Omental fat pad (tissue), 4 donors: ENCODE results near the gene ERP27. TPM values are rescaled to one million over a fixed set of nuclear protein-coding genes. Genes with fewer than 3 reads are reported as not detected.

ENCODE experiments used
- ATAC-seq: fragments of 150-250 bp; one replicate; pipeline ENCODE4 v1.9.1; 2016; ENCODE audit warnings: mild to moderate bottlenecking, moderate library complexity; ENCODE audit not compliant: low FRiP score
- DNase-seq: peaks from one replicate; pipeline ENCODE4 v3.0.0-alpha.2; 2019; ENCODE audit warnings: low spot score
- CTCF ChIP-seq, 3 donors: fragments of 450-650 bp; IDR thresholded peaks; one replicate each; pipeline ENCODE4 v1.5.1; 2016 to 2017; ENCODE audit warnings: antibody characterized with exemption in 3 of 3, mild to moderate bottlenecking in 3 of 3, moderate library complexity in 2 of 3
- total RNA-seq, 4 donors: library from RNA; depleted of rRNA; stranded (reverse); fragments of >200 nt; gene quantifications; one replicate each; pipeline ENCODE4 v1.1.0, GENCODE V29; 2016

The ERP27 gene
- total RNA-seq, 4 donors from 2014 or later = 0.56 to 0.60 TPM; not detected in 2

GRCh38 chr12:14900521-14901227 lies 37.7 kb downstream of the ERP27 start:
- TF ChIP-seq CTCF (IDR thresholded peaks at IDR 0.05) = no peak
- ATAC-seq = no peak
- DNase-seq = no peak

DNA sequence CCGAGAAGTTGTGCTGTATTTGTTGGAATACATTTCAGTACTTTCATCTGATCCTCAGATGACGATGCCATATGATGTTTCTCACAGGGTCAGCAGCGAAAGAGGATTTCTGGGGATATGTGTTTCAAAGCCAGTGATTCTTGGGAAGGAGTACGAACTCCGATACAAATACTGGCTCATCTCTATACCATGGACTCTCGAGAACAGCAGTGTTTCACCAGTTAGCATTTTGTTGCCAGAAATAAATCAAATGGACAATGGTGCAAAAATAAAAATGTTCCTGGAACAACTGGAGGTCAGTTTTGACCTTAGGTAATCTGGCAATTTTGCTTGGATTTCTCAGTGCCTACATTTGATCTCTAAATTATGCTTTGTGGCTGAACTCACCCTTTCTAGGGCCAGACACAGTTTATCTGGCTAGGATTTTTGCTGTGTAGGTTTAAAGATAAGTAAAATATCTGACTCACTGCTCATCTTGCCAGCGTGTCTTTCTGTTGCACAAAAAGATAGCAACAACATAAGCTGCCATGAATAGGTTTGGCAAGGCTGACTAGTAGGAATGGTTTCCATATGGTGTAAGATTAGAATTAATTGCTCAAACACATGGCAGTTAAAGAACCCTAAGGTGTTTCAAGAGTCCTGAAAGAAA lies 41.7 kb downstream of the ERP27 start:
- no peak for TF ChIP-seq CTCF (IDR thresholded peaks at IDR 0.05)
- ATAC-seq = peak; percentile 82
- no peak for DNase-seq

- DNase-seq (no peak), ATAC-seq (no peak)
- TF ChIP-seq CTCF (IDR thresholded peaks at IDR 0.05) = no peak
Observed at GRCh38 chr12:14893506-14894250, 44.7 kb downstream of the ERP27 start.

DNA sequence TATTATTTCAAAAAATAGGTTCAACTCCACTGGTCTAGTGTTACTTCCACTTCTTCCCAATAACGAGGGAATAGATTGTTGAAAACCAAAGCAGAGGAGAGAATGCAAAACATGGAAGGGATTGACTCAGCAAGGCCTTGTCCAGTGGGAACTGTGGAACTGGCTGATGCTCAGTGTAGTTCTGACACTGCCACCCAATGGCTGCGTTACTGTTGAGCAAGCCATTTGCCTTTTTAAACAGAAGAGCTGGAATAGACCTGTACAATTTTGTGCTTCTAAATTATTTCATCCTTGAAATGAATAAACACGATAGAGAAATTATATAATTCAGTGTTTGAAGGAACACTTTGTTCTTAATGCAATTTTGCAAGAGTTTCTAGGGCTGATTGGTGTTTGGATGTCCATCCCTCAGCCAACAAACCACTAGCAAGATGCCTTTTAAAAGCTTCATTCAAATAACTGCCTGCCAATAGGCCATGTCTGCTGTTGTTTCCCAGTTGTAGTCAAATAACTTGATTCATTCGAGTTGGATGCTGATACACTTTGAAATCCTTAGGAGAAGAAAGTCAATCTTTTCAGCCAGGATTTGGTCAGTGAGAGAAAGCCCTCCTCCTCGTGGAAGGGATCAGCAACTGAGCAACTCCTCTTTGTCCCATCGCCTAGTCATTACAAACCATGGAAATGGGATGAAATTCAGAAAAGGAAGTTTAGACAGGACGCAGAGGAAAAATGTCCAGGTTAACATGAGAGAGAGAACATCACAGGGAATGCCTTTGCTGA lies 45.4 kb downstream of the ERP27 start:
- ATAC-seq = peak; percentile 56
- TF ChIP-seq CTCF (IDR thresholded peaks at IDR 0.05) = no peak
- no peak for DNase-seq

DNA sequence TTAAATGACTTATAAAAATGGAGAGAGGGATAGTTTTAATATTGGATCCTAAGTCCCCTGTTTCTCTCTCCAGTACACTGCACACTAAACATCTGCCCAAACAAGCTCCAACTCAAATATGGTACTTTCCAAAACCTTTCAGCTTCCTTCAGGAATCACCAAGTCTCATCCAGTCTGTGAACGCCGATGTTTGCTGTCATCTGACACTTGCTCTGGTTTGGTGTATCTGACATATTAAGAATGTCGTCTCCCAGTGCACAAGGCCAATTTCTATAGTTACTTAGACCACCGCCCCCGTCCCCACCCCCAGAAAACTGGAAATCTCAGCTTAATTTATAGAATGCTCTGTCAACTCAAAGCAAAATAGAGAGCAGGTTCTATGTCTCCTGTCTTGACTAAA lies 47.6 kb downstream of the ERP27 start:
- TF ChIP-seq CTCF (IDR thresholded peaks at IDR 0.05) = no peak
- DNase-seq (no peak), ATAC-seq (no peak)

GRCh38 chr12:14886271-14886670 lies 52.1 kb downstream of the ERP27 start:
- DNase-seq (no peak), ATAC-seq (no peak)
- TF ChIP-seq CTCF (IDR thresholded peaks at IDR 0.05) = no peak
